Liver (tissue), 3 donors: ENCODE data around the gene BORCS8.
A peak's percentile ranks its signal among the peaks of the same experiment; 100 is the strongest.

ENCODE experiments used
- EGR1 ChIP-seq, 2 donors: IDR thresholded peaks; 2 replicates each; pipeline ENCODE4 v1.6.1; 2016 to 2018; ENCODE audit warnings: antibody characterized with exemption in 2 of 2, low read depth in 2 of 2
- GABPA ChIP-seq, 2 donors: IDR thresholded peaks in 1 of 2; conservative IDR thresholded peaks in 1 of 2; 2 replicates each; pipeline ENCODE4 v1.6.1; 2016; ENCODE audit warnings: antibody characterized with exemption in 2 of 2, mild to moderate bottlenecking in 1 of 2, moderate library complexity in 1 of 2
- HNF4A ChIP-seq, 2 donors: conservative IDR thresholded peaks; 2 replicates each; pipeline ENCODE4 v1.6.1; 2016; ENCODE audit warnings: antibody characterized with exemption in 2 of 2, mild to moderate bottlenecking in 2 of 2
- JUND ChIP-seq, 2 donors: IDR thresholded peaks; 2 replicates each; pipeline ENCODE4 v1.6.1; 2016; ENCODE audit warnings: antibody characterized with exemption in 2 of 2
- MAX ChIP-seq: IDR thresholded peaks from 2 replicates; pipeline ENCODE4 v1.6.1; 2016; ENCODE audit warnings: antibody characterized with exemption
- RAD21 ChIP-seq, 2 donors: IDR thresholded peaks; 2 replicates each; pipeline ENCODE4 v1.6.1; 2016; ENCODE audit warnings: antibody characterized with exemption in 2 of 2, mild to moderate bottlenecking in 2 of 2
- REST ChIP-seq: IDR thresholded peaks from 2 replicates; pipeline ENCODE4 v1.6.1; 2016; ENCODE audit warnings: antibody characterized with exemption, mild to moderate bottlenecking
- RXRA ChIP-seq, 2 donors: IDR thresholded peaks; 2 replicates each; pipeline ENCODE4 v1.6.1; 2017 to 2018; ENCODE audit warnings: antibody characterized with exemption in 2 of 2, mild to moderate bottlenecking in 1 of 2
- SP1 ChIP-seq: IDR thresholded peaks from 2 replicates; pipeline ENCODE4 v1.6.1; 2018; ENCODE audit warnings: antibody characterized with exemption, mild to moderate bottlenecking
- TAF1 ChIP-seq: conservative IDR thresholded peaks from 2 replicates; pipeline ENCODE4 v1.6.1; 2016; ENCODE audit warnings: antibody characterized with exemption, mild to moderate bottlenecking
- TF ChIP-seq, protein P1 (sequence below): fragments of 150-350 bp; IDR thresholded peaks from 2 replicates; pipeline ENCODE4 v1.5.1; 2017; ENCODE audit warnings: improper control_type of control experiment, low read depth, low read length; ENCODE audit not compliant: missing input control
- donor health status: healthy.
- donor health status: healthy.

GRCh38 chr19:19185853-19186740 is 5.9 kb downstream of the BORCS8 start:
- TF ChIP-seq SP1: no peak
- TF ChIP-seq, protein P1, sequence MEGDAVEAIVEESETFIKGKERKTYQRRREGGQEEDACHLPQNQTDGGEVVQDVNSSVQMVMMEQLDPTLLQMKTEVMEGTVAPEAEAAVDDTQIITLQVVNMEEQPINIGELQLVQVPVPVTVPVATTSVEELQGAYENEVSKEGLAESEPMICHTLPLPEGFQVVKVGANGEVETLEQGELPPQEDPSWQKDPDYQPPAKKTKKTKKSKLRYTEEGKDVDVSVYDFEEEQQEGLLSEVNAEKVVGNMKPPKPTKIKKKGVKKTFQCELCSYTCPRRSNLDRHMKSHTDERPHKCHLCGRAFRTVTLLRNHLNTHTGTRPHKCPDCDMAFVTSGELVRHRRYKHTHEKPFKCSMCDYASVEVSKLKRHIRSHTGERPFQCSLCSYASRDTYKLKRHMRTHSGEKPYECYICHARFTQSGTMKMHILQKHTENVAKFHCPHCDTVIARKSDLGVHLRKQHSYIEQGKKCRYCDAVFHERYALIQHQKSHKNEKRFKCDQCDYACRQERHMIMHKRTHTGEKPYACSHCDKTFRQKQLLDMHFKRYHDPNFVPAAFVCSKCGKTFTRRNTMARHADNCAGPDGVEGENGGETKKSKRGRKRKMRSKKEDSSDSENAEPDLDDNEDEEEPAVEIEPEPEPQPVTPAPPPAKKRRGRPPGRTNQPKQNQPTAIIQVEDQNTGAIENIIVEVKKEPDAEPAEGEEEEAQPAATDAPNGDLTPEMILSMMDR: peak; percentile 60
- TF ChIP-seq RAD21 (IDR thresholded peaks at IDR 0.05): peak; percentile 67 to 78
- TF ChIP-seq HNF4A (conservative IDR thresholded peaks at IDR 0.05): no peak
- no peak for TF ChIP-seq GABPA (IDR thresholded peaks at IDR 0.05 in 1 of 2, conservative IDR thresholded peaks at IDR 0.05 in 1 of 2)
- TF ChIP-seq RXRA (IDR thresholded peaks at IDR 0.05): no peak
- TF ChIP-seq JUND (IDR thresholded peaks at IDR 0.05): no peak
- no peak for TF ChIP-seq MAX
- no peak for TF ChIP-seq TAF1
- no peak for TF ChIP-seq REST
- TF ChIP-seq EGR1 (IDR thresholded peaks at IDR 0.05; ENCODE audit: low read depth in 2 of 2): no peak
